Measurements from ENCODE around the gene TMEM266.

TMEM266 gene

DNA sequence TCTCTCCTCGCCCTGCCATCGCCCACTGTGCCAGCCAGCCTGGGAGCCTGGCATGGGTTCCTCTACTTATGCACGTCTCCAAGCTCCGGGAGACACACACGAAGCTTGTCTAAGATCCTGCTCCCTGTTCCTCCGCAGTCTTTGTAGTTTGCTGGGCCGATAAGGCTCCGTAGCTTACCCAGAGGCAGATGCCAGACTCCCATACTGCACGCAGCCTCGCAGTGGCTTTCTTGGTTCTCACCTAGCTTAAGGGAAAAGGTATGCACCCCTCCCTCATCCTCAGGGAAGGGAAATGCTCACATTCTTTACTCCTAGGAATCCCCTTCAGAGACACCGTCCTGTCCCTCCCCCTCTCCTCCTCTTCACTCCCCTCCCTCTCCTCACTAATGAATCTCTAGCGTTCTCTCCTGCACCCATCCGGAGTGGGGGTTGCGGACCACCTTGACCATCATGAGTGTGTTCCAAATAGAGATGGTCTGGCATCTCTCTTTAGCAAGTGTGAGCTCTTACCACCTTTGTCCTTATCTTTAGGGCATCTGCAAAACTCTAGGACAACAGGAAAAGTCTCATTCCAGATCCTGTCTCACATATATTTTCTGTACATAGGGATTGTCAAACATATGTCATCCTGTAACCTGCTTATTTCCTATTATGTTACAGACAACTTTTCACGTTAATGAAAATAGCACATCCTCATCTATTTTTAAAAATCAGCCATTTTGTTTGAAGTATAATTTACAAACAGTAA, 56.5 kb downstream of the TMEM266 start:
- TF ChIP-seq TOX (CRISPR knock-in tag; IDR thresholded peaks at IDR 0.05; ENCODE audit: borderline replicate concordance) (no peak), BACH2 (CRISPR knock-in tag; IDR thresholded peaks at IDR 0.05; ENCODE audit: borderline replicate concordance) (no peak), ZNF565 (CRISPR knock-in tag; conservative IDR thresholded peaks at IDR 0.05; ENCODE audit: low read depth) (no peak), PATZ1 (CRISPR knock-in tag; IDR thresholded peaks at IDR 0.05; ENCODE audit: borderline replicate concordance) (no peak), CSDC2 (CRISPR knock-in tag; IDR thresholded peaks at IDR 0.05) (no peak), ZC3H10 (CRISPR knock-in tag; IDR thresholded peaks at IDR 0.05) (no peak), ZNF8 (CRISPR knock-in tag; IDR thresholded peaks at IDR 0.05) (no peak), TCF4 (CRISPR knock-in tag; IDR thresholded peaks at IDR 0.05; ENCODE audit: borderline replicate concordance) (no peak)
- TF ChIP-seq, protein P1, sequence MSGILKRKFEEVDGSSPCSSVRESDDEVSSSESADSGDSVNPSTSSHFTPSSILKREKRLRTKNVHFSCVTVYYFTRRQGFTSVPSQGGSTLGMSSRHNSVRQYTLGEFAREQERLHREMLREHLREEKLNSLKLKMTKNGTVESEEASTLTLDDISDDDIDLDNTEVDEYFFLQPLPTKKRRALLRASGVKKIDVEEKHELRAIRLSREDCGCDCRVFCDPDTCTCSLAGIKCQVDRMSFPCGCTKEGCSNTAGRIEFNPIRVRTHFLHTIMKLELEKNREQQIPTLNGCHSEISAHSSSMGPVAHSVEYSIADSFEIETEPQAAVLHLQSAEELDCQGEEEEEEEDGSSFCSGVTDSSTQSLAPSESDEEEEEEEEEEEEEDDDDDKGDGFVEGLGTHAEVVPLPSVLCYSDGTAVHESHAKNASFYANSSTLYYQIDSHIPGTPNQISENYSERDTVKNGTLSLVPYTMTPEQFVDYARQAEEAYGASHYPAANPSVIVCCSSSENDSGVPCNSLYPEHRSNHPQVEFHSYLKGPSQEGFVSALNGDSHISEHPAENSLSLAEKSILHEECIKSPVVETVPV (CRISPR knock-in tag; IDR thresholded peaks at IDR 0.05), result no peak
- ATAC-seq, result no peak

GRCh38 chr15:76117181-76117580, 57.4 kb downstream of the TMEM266 start:
- TF ChIP-seq OSR1 (CRISPR knock-in tag; IDR thresholded peaks at IDR 0.05), result no peak
- ATAC-seq, result no peak

DNA sequence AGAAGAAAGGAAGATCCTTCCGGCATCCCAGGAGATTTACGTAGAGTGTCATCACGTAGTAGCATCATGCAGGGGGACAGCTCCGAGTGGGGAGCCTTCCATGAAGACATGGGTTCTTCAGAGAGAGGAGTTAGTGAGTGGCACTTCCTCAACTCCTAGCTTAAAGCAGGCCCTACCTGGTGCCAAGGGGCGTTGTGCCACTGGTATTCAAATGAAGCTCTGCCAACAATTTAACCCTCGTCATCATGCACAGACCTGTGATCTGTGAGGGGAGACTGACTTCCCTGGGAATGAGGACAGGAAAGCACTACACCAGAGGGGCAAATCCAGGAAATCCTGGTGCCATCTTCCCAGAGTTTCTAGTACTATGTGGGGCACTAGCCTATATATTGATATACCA, 59.0 kb downstream of the TMEM266 start:
- TF ChIP-seq ZFP3 (CRISPR knock-in tag; IDR thresholded peaks at IDR 0.05), result no peak
- no peak for TF ChIP-seq SNAI2 (CRISPR knock-in tag; IDR thresholded peaks at IDR 0.05)
- no peak for TF ChIP-seq ZFP30 (CRISPR knock-in tag; IDR thresholded peaks at IDR 0.05)
- no peak for TF ChIP-seq ARNTL (CRISPR knock-in tag; IDR thresholded peaks at IDR 0.05; ENCODE audit: borderline replicate concordance, low read depth)
- no peak for TF ChIP-seq ESRRG (CRISPR knock-in tag; IDR thresholded peaks at IDR 0.05)
- TF ChIP-seq OSR1 (CRISPR knock-in tag; IDR thresholded peaks at IDR 0.05), result no peak
- no peak for TF ChIP-seq CSDC2 (CRISPR knock-in tag; IDR thresholded peaks at IDR 0.05)
- no peak for TF ChIP-seq BACH2 (CRISPR knock-in tag; IDR thresholded peaks at IDR 0.05; ENCODE audit: borderline replicate concordance)
- TF ChIP-seq TCF4 (CRISPR knock-in tag; IDR thresholded peaks at IDR 0.05; ENCODE audit: borderline replicate concordance), result no peak
- TF ChIP-seq PPARA (CRISPR knock-in tag; IDR thresholded peaks at IDR 0.05; ENCODE audit: borderline replicate concordance), result no peak
- TF ChIP-seq GLIS3 (CRISPR knock-in tag; IDR thresholded peaks at IDR 0.05), result no peak
- no peak for TF ChIP-seq PATZ1 (CRISPR knock-in tag; IDR thresholded peaks at IDR 0.05; ENCODE audit: borderline replicate concordance)
- no peak for TF ChIP-seq ISL1 (CRISPR knock-in tag; IDR thresholded peaks at IDR 0.05)
- no peak for TF ChIP-seq ZC3H10 (CRISPR knock-in tag; IDR thresholded peaks at IDR 0.05)
- TF ChIP-seq ZNF565 (CRISPR knock-in tag; conservative IDR thresholded peaks at IDR 0.05; ENCODE audit: low read depth), result no peak
- TF ChIP-seq CREB5 (CRISPR knock-in tag; IDR thresholded peaks at IDR 0.05; ENCODE audit: low read depth), result no peak
- TF ChIP-seq ZNF8 (CRISPR knock-in tag; IDR thresholded peaks at IDR 0.05), result no peak
- no peak for TF ChIP-seq TSHZ2 (CRISPR knock-in tag; IDR thresholded peaks at IDR 0.05)
- no peak for TF ChIP-seq ZNF70 (CRISPR knock-in tag; IDR thresholded peaks at IDR 0.05)
- TF ChIP-seq, protein P2, sequence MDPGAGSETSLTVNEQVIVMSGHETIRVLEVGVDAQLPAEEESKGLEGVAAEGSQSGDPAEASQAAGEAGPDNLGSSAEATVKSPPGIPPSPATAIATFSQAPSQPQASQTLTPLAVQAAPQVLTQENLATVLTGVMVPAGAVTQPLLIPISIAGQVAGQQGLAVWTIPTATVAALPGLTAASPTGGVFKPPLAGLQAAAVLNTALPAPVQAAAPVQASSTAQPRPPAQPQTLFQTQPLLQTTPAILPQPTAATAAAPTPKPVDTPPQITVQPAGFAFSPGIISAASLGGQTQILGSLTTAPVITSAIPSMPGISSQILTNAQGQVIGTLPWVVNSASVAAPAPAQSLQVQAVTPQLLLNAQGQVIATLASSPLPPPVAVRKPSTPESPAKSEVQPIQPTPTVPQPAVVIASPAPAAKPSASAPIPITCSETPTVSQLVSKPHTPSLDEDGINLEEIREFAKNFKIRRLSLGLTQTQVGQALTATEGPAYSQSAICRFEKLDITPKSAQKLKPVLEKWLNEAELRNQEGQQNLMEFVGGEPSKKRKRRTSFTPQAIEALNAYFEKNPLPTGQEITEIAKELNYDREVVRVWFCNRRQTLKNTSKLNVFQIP (CRISPR knock-in tag; IDR thresholded peaks at IDR 0.05; ENCODE audit: borderline replicate concordance, low read depth), result no peak
- no peak for ATAC-seq
